Activated naive CD4-positive, alpha-beta T cell treated with anti-CD3 and anti-CD28 coated beads for 36 hours (primary cell): Measurements from ENCODE around the gene RPS6KA5. TPM values are rescaled to one million over a fixed set of nuclear protein-coding genes. Genes with fewer than 3 reads are reported as not detected.
A peak's percentile ranks its signal among the peaks of the same experiment; 100 is the strongest.
"Not testable (repeated sequence)": the region's sequence is repeated elsewhere in the genome, so short reads cannot be mapped to it uniquely, and the experiment has no call there.

Source experiments
- CTCF ChIA-PET: fragments of 350-600 bp; sonication (Branson Sonifier 250); formaldehyde crosslinking; loops from one replicate; lab custom pipeline; 2021; ENCODE audit warnings: antibody characterized with exemption; lab: Charles Lee
- DNase-seq: peaks from one replicate; pipeline ENCODE4 v3.0.0-alpha.2; 2020
- H3K27ac Mint-ChIP-seq: one replicate; pipeline ENCODE4 v1.8.0; 2021; ENCODE audit warnings: mild to moderate bottlenecking, mixed read lengths
- H3K27me3 Mint-ChIP-seq: one replicate; pipeline ENCODE4 v1.8.0; 2021; ENCODE audit warnings: low read depth, mixed read lengths
- H3K36me3 Mint-ChIP-seq: one replicate; pipeline ENCODE4 v1.8.0; 2021; ENCODE audit warnings: low read depth, mixed read lengths
- H3K4me1 Mint-ChIP-seq: one replicate; pipeline ENCODE4 v1.8.0; 2021; ENCODE audit warnings: low read depth, mixed read lengths
- H3K4me3 Mint-ChIP-seq: one replicate; pipeline ENCODE4 v1.8.0; 2021; ENCODE audit warnings: mild to moderate bottlenecking, moderate library complexity, mixed read lengths
- H3K9me3 Mint-ChIP-seq: one replicate; pipeline ENCODE4 v1.8.0; 2021; ENCODE audit warnings: mixed read lengths
- intact Hi-C: fragments of 100-400 bp; cut with micrococcal nuclease; formaldehyde crosslinking; loops from one replicate; pipeline ENCODE4 v1.15.1; 2023
- total RNA-seq, 2 experiments: library from RNA; stranded (reverse); gene quantifications; one replicate each; pipeline ENCODE4 v1.2.3, GENCODE V29; 2021

RPS6KA5 gene
- total RNA-seq, 2 experiments from 2014 or later, result 10.0 to 12.0 TPM

DNA sequence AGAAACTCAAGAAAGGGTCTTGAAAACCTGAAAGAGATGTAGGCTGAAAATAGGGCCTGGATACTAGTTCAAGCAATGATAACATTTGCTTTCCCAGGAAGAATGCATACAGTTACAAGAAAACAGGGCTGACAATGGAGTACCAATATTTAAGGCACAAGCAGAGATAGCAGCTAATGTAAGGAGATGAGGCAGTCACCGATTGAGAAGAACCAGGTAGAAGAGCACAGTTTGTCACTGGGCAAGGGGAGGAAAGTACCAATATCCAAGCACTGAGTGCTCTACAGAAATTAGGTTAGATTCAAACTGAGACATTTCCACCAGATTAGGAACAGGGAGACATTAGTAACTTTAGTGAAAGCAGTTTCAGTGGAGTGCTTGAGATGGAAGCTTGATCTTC lies 19.9 kb downstream of the RPS6KA5 start:
- H3K9me3 Mint-ChIP-seq, result no peaks in the 10 kb centered on the region
- intact Hi-C loops, result no loop called here
- H3K4me3 Mint-ChIP-seq, result no peak overlapping the region
- H3K27ac Mint-ChIP-seq, result no peak overlapping the region
- no peaks in the 10 kb centered on the region for H3K36me3 Mint-ChIP-seq
- CTCF ChIA-PET, result interaction anchor here (0.7 to 1.8 kb wide), 3 partner anchors 10 to 138 kb away, joined by 3 to 5 read pairs (median 4); no protein-coding TSS in a partner anchor
- H3K27me3 Mint-ChIP-seq, result no peaks in the 10 kb centered on the region
- DNase-seq, result no peak
- H3K4me1 Mint-ChIP-seq, result peaks cover 54% of the 10 kb centered on the region

DNA sequence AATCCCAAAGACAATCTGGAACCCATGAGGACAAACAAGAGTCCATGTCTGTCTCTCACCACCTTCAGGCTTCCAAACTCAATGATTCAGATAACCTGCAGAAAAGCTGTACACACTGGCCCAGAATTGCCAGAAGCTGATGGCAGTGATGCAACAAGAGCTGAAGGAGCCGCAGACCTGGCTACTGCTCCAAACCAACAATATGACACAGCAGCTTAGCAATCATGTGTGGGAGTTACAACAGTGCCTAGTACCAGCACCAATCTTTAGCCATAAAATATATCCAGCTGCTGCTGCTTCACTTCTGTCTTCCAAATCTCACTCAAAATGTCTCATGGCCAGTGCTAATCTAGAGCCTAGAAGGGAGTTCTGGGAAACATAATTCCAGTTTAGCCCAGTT lies 22.0 kb downstream of the RPS6KA5 start:
- Mint-ChIP-seq H3K27me3 (no peaks in the 10 kb centered on the region), H3K4me3 (no peak overlapping the region), H3K9me3 (no peaks in the 10 kb centered on the region), H3K36me3 (no peaks in the 10 kb centered on the region), H3K4me1 (peaks cover 67% of the 10 kb centered on the region), H3K27ac (no peak overlapping the region)
- intact Hi-C loops, result no loop called here
- CTCF ChIA-PET, result no interaction called here
- DNase-seq, result no peak

DNA sequence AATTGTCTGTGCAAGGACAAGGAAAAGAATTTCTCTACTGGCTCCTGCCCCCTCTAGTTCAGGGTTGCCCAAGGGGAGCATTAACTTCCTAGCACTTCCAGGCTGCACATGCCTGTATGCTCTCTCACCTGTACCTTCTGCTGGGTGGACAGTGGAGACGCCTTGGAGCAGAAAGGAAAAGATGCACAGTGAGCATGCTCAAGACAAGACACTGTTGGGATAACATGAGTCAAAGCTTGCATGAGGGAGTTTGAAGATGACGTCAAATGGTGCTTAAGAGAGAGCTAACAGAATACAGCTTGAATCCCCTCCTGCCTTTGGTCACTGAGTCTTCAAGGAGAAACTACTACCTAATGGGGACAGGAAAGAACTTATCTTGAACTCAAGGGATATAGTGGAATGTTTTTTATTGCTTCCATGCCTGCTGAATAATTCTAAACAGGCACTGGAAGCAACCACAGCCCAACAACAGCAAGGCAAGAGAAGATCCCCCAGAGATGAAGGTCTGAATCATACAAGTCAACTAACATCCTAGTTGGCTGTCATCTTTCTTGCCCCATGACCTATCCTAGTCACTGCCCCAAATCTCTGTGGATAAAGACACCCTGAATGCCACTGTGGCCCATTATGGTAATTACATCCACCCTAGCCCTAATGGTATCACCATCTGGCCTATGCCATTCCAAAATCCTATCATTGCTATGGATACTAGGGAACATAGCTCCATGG lies 23.5 kb downstream of the RPS6KA5 start:
- H3K9me3 Mint-ChIP-seq, result no peaks in the 10 kb centered on the region
- H3K36me3 Mint-ChIP-seq, result no peaks in the 10 kb centered on the region
- H3K27me3 Mint-ChIP-seq, result no peaks in the 10 kb centered on the region
- CTCF ChIA-PET, result interaction anchor here (0.7 to 2.5 kb wide), 12 partner anchors 9 to 166 kb away, joined by 3 to 8 read pairs (median 4); partner anchors contain the start of gene DGLUCY
- H3K4me1 Mint-ChIP-seq, result peaks cover 65% of the 10 kb centered on the region
- no peak overlapping the region for H3K4me3 Mint-ChIP-seq
- H3K27ac Mint-ChIP-seq, result no peak overlapping the region
- intact Hi-C loops, result loop anchor here (1.0 kb wide), 4 partner anchors 23 to 134 kb away; partner anchors contain the start of gene RPS6KA5
- DNase-seq, result no peak

DNA sequence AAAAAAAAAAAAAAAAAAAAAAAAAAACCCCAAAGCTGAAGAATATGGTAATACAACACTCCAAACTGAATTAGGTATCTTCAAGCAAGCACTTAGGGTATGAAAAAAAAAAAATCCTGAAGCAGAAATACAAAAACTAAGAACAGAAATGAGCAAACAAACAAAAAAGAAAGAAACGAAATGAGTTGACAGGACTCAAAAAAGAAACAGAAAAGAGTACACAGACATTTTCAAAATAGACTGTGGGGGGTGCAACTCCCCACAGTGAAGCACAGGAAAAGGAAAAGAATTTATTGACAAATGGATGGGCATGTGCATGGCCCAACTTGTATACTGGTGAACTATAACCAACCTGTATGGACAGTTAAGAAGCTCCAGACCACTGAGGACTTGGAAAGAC lies 24.6 kb downstream of the RPS6KA5 start:
- DNase-seq, result peak; percentile 34
- Mint-ChIP-seq H3K36me3 (no peaks in the 10 kb centered on the region), H3K4me1 (peaks cover 66% of the 10 kb centered on the region), H3K4me3 (no peak overlapping the region), H3K9me3 (no peaks in the 10 kb centered on the region), H3K27me3 (no peaks in the 10 kb centered on the region), H3K27ac (peak overlapping the region; percentile 68)
- CTCF ChIA-PET, result interaction anchor here (0.6 to 2.5 kb wide), 12 partner anchors 10 to 167 kb away, joined by 3 to 8 read pairs (median 4); partner anchors contain the start of gene DGLUCY
- intact Hi-C loops, result loop anchor here (1.0 kb wide), 5 partner anchors 14 to 133 kb away; partner anchors contain the start of gene RPS6KA5

DNA sequence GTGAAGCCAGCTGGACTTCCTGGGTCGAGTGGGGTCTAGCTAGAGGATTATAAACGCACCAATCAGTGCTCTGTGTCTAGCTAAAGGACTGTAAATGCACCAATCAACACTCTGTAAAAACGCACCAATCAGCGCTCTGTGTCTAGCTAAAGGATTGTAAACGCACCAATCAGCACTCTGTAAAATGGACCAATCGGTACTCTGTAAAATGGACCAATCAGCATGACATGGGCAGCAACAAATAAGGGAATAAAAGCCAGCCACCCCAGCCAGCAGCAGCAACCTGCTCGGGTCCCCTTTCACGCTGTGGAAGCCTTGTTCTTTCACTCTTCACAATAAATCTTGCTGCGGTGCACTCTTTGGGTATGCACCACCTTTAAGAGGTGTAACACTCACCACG lies 26.1 kb downstream of the RPS6KA5 start:
- H3K4me3 Mint-ChIP-seq, DNase-seq, H3K27ac Mint-ChIP-seq, H3K27me3 Mint-ChIP-seq, intact Hi-C loops, H3K36me3 Mint-ChIP-seq, H3K9me3 Mint-ChIP-seq: not testable (repeated sequence)
- CTCF ChIA-PET, result interaction anchor here (0.6 to 1.4 kb wide), 3 partner anchors 9 to 86 kb away, joined by 3 to 5 read pairs (median 4); no protein-coding TSS in a partner anchor
- H3K4me1 Mint-ChIP-seq, result peaks cover 68% of the 10 kb centered on the region

DNA sequence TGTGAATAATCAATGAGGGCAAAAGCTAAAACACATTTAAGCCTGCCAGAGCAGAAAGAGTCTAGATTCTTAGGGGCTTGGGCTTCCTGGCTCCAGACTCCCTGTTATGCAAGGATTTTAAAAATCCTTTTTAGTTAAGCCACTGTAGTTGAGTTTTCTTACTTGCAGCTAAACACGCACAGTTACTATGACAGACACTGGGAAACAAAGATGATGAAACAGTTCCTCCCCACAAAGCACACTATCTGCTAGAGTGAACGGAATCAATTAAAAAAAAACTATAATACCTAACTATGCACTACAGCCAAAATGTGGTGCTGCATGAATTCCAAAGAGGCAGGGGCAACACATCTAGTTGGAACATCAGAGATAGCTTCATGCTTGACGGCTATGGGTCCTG lies 28.2 kb downstream of the RPS6KA5 start:
- Mint-ChIP-seq H3K4me1 (peaks cover 61% of the 10 kb centered on the region), H3K4me3 (no peak overlapping the region), H3K36me3 (no peaks in the 10 kb centered on the region), H3K27me3 (no peaks in the 10 kb centered on the region), H3K27ac (no peak overlapping the region), H3K9me3 (no peaks in the 10 kb centered on the region)
- intact Hi-C loops, result no loop called here
- CTCF ChIA-PET, result interaction anchor here (0.7 to 2.2 kb wide), 6 partner anchors 9 to 274 kb away, joined by 3 to 6 read pairs (median 3); no protein-coding TSS in a partner anchor
- DNase-seq, result no peak

DNA sequence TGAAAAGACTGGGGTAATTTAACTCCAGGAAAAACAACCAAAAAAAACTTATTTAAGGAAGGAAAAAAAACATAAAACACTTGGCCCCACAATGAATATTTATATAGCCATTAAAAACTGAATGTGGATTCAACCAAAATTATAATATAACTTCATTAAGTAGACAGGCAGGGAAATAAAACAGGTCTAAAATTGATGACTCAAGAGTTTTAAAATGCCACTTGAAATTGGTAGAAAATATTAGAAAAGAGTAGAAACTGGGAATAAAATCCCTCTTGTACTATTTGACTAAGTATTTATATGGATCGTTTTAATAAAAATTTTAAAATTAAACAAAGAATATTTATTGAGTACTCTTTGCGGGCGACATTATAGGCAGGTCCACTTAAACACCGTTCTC lies 28.8 kb downstream of the RPS6KA5 start:
- DNase-seq, result no peak
- intact Hi-C loops, result no loop called here
- H3K4me1 Mint-ChIP-seq, result peaks cover 58% of the 10 kb centered on the region
- H3K27ac Mint-ChIP-seq, result no peak overlapping the region
- H3K27me3 Mint-ChIP-seq, result no peaks in the 10 kb centered on the region
- no peaks in the 10 kb centered on the region for H3K9me3 Mint-ChIP-seq
- CTCF ChIA-PET, result interaction anchor here (0.6 to 2.2 kb wide), 7 partner anchors 8 to 274 kb away, joined by 3 to 6 read pairs (median 3); no protein-coding TSS in a partner anchor
- H3K4me3 Mint-ChIP-seq, result no peak overlapping the region
- no peaks in the 10 kb centered on the region for H3K36me3 Mint-ChIP-seq

DNA sequence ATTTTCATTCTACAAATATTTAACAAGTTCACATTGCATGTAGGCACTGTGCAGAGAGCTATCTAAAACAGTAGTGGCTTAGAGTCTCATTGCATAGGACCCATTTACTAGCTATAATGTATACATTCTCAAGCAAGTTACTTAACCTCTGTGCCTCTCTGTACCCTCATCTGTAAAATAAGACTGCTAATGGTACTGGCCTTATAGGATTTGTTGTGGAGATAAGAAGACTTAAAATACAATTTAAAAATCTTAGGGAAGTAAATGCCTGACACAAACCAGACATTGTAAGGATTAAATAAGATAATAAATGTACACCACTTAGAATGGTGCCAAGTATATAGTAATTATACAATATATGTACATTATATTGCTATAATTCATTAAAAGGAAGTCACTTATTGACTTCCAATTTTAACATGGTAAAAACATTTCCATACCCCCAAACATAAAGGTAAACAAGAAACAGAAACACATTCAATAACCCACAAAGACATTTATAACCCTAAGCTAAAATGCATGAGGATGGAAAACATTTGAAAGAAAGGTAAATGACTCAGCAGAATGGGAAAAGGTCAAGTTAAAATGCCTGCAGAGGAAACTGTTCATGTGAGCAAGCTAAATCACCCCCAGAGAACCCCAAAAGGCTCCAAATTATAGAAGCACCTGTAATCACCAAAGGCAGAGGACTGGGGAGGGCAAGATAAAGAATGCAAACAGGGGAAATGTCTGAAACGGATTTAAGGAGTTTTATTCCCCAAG lies 30.8 kb downstream of the RPS6KA5 start:
- H3K4me1 Mint-ChIP-seq, result peaks cover 45% of the 10 kb centered on the region
- no peak for DNase-seq
- intact Hi-C loops, result no loop called here
- no peaks in the 10 kb centered on the region for H3K36me3 Mint-ChIP-seq
- CTCF ChIA-PET, result interaction anchor here (1.1 to 1.3 kb wide), 2 partner anchors 21 to 143 kb away, joined by 3 read pairs; no protein-coding TSS in a partner anchor
- no peaks in the 10 kb centered on the region for H3K9me3 Mint-ChIP-seq
- H3K27me3 Mint-ChIP-seq, result no peaks in the 10 kb centered on the region
- H3K4me3 Mint-ChIP-seq, result no peak overlapping the region
- peak overlapping the region; percentile 2 for H3K27ac Mint-ChIP-seq

DNA sequence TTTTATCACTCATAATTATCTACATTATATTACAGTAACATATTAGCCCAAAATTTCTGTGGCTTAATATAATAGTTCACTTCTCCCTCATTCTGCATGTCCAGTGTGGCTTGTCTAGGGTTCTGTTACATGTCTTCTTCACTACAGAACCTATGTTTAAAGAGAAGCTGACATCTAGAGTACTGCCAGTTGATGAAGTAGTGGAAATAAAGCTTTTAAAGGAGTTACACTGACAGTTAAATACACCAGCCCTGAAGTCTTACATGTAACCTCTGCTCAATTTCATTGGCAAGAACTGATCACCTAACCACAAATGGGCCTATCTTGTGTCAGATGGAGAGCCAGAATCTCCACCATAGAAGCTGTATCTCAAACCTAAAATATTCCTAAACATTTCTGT lies 32.9 kb downstream of the RPS6KA5 start:
- no peak overlapping the region for H3K4me3 Mint-ChIP-seq
- CTCF ChIA-PET, result interaction anchor here (0.6 to 1.0 kb wide), 3 partner anchors 14 to 124 kb away, joined by 3 to 4 read pairs (median 3); no protein-coding TSS in a partner anchor
- intact Hi-C loops, result no loop called here
- H3K9me3 Mint-ChIP-seq, result no peaks in the 10 kb centered on the region
- DNase-seq, result no peak
- H3K4me1 Mint-ChIP-seq, result peaks cover 52% of the 10 kb centered on the region
- H3K36me3 Mint-ChIP-seq, result no peaks in the 10 kb centered on the region
- no peaks in the 10 kb centered on the region for H3K27me3 Mint-ChIP-seq
- H3K27ac Mint-ChIP-seq, result no peak overlapping the region

DNA sequence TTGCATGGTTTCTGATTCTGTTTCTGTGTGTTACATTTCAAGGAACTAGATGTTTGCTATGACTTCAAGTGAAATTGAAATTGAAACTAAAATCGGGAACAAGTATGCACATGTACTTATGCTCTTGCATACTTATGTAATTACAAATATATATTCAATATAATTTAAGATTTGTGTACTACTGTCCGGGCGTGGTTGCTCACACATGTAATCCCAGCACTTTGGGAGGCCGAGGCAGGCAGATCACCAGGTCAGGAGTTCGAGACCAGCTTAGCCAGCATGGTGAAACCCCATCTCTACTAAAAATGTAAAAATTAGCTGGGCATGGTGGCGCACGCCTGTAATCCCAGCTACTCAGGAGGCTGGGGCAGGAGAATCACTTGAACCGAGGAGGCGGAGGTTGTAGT lies 37.8 kb downstream of the RPS6KA5 start:
- CTCF ChIA-PET, result interaction anchor here (1.0 to 1.4 kb wide), 3 partner anchors 9 to 55 kb away, joined by 3 to 5 read pairs (median 3); no protein-coding TSS in a partner anchor
- intact Hi-C loops, result loop anchor here (1.0 kb wide), 5 partner anchors 13 to 52 kb away; no protein-coding TSS in a partner anchor
- H3K27me3 Mint-ChIP-seq, H3K9me3 Mint-ChIP-seq, H3K36me3 Mint-ChIP-seq: not testable (repeated sequence)
- peak; percentile 22 for DNase-seq
- Mint-ChIP-seq H3K4me1 (peaks cover 48% of the 10 kb centered on the region), H3K27ac (peak overlapping the region; percentile 80), H3K4me3 (peak overlapping the region; percentile 61)

DNA sequence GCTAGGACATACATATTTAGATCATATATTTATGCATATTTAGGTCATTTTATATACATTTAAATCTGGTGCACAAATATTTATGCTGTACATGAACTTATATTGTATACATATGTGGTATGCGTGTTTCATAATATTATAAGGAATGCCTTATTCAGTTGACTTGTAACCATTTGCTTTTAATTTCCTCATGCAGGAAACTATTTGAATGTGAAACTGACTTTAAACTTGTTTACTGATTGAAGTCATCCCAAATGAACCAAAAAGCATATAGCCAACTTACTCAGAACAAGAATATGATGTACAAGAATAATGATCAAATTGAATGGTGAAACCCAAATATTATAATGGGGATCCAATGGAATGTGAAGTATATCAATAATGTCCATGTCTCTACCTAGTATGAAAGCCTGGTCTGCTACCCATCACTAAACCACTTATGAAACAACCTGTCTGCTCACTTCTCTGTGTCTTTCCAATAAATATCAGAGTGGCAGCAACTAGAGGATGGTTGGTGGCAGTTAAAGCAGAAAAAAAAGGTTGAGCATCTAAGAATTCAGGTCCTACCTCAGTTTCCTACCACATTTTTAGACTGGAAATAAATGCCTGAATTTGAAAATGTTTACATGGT lies 38.3 kb downstream of the RPS6KA5 start:
- H3K36me3 Mint-ChIP-seq, result no peaks in the 10 kb centered on the region
- H3K4me1 Mint-ChIP-seq, result peaks cover 43% of the 10 kb centered on the region
- peak overlapping the region; percentile 48 for H3K4me3 Mint-ChIP-seq
- no peaks in the 10 kb centered on the region for H3K27me3 Mint-ChIP-seq
- CTCF ChIA-PET, result interaction anchor here (1.0 kb wide), 1 partner anchor 9 kb away, joined by 3 read pairs; no protein-coding TSS in a partner anchor
- no peaks in the 10 kb centered on the region for H3K9me3 Mint-ChIP-seq
- DNase-seq, result no peak
- intact Hi-C loops, result loop anchor here (1.0 kb wide), 5 partner anchors 13 to 52 kb away; no protein-coding TSS in a partner anchor
- H3K27ac Mint-ChIP-seq, result peak overlapping the region; percentile 80
